Esophagus muscularis mucosa (tissue), 4 donors: Measurements from ENCODE around the gene DGKB. TPM values are rescaled to one million over a fixed set of nuclear protein-coding genes. Genes with fewer than 3 reads are reported as not detected.

Experiments used
- DNase-seq: peaks from one replicate; pipeline ENCODE4 v3.0.0-alpha.2; 2017; ENCODE audit errors: extremely low spot score
- H3K27ac ChIP-seq, 4 donors: fragments of 200-600 bp; sonication (generic); replicated peaks in 1 of 4; 1 replicate in 3 of 4; 2 replicates in 1 of 4; pipeline ENCODE4 v1.5.1; 2016 to 2019; ENCODE audit warnings: mild to moderate bottlenecking in 1 of 4
- H3K27me3 ChIP-seq, 4 donors: fragments of 200-600 bp; sonication (generic); one replicate each; pipeline versions ENCODE4 v1.5.1 to v1.6.0; 2016 to 2019
- H3K36me3 ChIP-seq, 4 donors: fragments of 200-600 bp; sonication (generic); one replicate each; pipeline ENCODE4 v1.5.1; 2016 to 2019
- H3K4me1 ChIP-seq, 4 donors: fragments of 200-600 bp; sonication (generic); one replicate each; pipeline ENCODE4 v1.5.1; 2016 to 2019
- H3K4me3 ChIP-seq, 4 donors: fragments of 200-600 bp; sonication (generic); 1 replicate in 2 of 4; 2 replicates in 2 of 4; pipeline ENCODE4 v1.5.1; 2016 to 2019; ENCODE audit warnings: mild to moderate bottlenecking in 4 of 4, moderate library complexity in 1 of 4
- H3K9me3 ChIP-seq, 4 donors: fragments of 200-600 bp; sonication (generic); 1 replicate in 3 of 4; 2 replicates in 1 of 4; pipeline ENCODE4 v1.5.1; 2016 to 2019
- EP300 ChIP-seq: sonication (generic); formaldehyde crosslinking; IDR thresholded peaks from one replicate; pipeline ENCODE4 v1.6.1; 2017; ENCODE audit warnings: antibody characterized with exemption
- POLR2A ChIP-seq: fragments of 450-650 bp; IDR thresholded peaks from one replicate; pipeline ENCODE4 v1.6.1; 2017; ENCODE audit warnings: antibody characterized with exemption, moderate library complexity, mild to moderate bottlenecking, low read depth
- POLR2AphosphoS5 ChIP-seq, 2 donors: sonication (generic); formaldehyde crosslinking; IDR thresholded peaks; one replicate each; pipeline ENCODE4 v1.6.1; 2017; ENCODE audit warnings: antibody characterized with exemption in 2 of 2
- WGBS: methylation state at CpG from one replicate; pipeline ENCODE4 v1.1.5; 2018; 5-methylcytosine and 5-hydroxymethylcytosine counted together
- intact Hi-C: fragments of 100-400 bp; cut with DNase I; formaldehyde crosslinking; loops from one replicate; pipeline ENCODE4 v1.15.1; 2023
- total RNA-seq, 4 donors: library from RNA; depleted of rRNA; stranded (reverse); fragments of >200 nt; gene quantifications; one replicate each; pipeline versions ENCODE4 v1.1.0 to v1.2.1, GENCODE V29; 2016
- TF ChIP-seq, protein P1 (sequence below), 3 experiments: fragments of 200-600 bp in 2 of 3; fragments of 450-650 bp in 1 of 3; sonication (generic) in 2 of 3; IDR thresholded peaks; one replicate each; pipeline ENCODE4 v1.5.1; 2017 to 2019; ENCODE audit warnings: antibody characterized with exemption in 3 of 3, mild to moderate bottlenecking in 2 of 3, moderate library complexity in 1 of 3

Gene DGKB
- total RNA-seq, 4 donors from 2014 or later: 10.4 to 18.5 (median 16.0) TPM

DNA sequence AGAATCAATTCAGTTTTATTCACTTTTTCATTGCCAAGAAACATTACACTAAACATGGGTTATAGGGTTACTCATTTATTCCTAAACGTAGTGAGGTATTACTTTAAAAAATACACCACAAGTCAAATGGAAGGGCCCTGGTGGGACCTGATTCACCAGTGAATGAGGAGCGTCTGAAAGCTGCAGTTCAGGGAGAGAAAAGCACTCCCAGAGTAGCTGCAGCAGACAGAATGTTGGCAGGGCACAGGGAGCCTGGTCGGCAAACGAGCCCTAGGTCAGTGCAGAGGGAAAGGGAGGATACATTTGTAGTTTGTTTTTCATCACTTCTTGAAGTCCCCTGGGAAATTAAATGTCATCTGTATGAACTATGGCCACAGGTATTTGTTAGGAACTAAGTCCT lies 551.4 kb downstream of the DGKB start:
- 41% methylated on average over 4 of the region's 4 CpGs for WGBS
- no peak for TF ChIP-seq POLR2A
- DNase-seq: no peak
- no peaks in the 10 kb centered on the region for H3K27me3 ChIP-seq
- H3K9me3 ChIP-seq: no peaks in the 10 kb centered on the region
- peaks cover 0 to 4% (median 0%) of the 10 kb centered on the region in 4 donors for H3K4me1 ChIP-seq
- H3K4me3 ChIP-seq: no peak overlapping the region
- intact Hi-C loops: no loop called here
- no peaks in the 10 kb centered on the region for H3K36me3 ChIP-seq
- no peak overlapping the region for H3K27ac ChIP-seq

DNA sequence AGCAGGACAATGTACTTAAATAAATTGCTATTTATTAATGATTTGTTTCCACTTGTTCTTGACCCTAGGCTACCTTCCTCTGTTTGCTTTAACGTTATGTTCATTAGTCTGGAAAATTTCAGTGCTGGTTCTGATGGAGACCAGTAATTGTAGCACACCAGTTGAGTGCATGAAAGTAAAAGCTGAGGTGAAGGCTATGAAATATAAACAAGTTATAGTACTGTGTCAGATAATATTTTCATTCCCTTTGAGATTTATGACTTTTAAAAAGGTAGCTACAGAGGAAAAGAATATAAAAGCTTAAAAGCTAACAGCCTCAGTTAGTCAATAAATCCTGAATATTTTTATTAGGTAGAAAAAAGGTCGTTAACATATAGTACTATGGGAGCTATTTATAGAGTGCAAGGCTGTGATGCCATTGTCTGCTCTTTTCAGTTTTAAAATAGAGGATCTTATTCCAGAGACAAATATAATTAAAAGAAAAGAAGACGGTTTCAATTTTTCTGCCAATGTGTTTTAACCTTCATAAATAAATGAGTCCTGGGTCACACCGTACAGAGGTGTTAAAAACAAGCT lies 561.3 kb downstream of the DGKB start:
- TF ChIP-seq POLR2AphosphoS5 (IDR thresholded peaks at IDR 0.05): no peak
- no peak for TF ChIP-seq POLR2A
- no peak for TF ChIP-seq EP300
- TF ChIP-seq, protein P1, sequence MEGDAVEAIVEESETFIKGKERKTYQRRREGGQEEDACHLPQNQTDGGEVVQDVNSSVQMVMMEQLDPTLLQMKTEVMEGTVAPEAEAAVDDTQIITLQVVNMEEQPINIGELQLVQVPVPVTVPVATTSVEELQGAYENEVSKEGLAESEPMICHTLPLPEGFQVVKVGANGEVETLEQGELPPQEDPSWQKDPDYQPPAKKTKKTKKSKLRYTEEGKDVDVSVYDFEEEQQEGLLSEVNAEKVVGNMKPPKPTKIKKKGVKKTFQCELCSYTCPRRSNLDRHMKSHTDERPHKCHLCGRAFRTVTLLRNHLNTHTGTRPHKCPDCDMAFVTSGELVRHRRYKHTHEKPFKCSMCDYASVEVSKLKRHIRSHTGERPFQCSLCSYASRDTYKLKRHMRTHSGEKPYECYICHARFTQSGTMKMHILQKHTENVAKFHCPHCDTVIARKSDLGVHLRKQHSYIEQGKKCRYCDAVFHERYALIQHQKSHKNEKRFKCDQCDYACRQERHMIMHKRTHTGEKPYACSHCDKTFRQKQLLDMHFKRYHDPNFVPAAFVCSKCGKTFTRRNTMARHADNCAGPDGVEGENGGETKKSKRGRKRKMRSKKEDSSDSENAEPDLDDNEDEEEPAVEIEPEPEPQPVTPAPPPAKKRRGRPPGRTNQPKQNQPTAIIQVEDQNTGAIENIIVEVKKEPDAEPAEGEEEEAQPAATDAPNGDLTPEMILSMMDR (IDR thresholded peaks at IDR 0.05): no peak
- Histone ChIP-seq H3K36me3 (no peaks in the 10 kb centered on the region), H3K4me3 (no peak overlapping the region), H3K27ac (peak overlapping the region in 1 of 4 donors; percentile 4), H3K4me1 (peaks cover 0 to 26% (median 15%) of the 10 kb centered on the region in 4 donors), H3K27me3 (no peaks in the 10 kb centered on the region), H3K9me3 (no peaks in the 10 kb centered on the region)
- 27% methylated on average over 4 of the region's 4 CpGs for WGBS
- intact Hi-C loops: no loop called here
- no peak for DNase-seq

DNA sequence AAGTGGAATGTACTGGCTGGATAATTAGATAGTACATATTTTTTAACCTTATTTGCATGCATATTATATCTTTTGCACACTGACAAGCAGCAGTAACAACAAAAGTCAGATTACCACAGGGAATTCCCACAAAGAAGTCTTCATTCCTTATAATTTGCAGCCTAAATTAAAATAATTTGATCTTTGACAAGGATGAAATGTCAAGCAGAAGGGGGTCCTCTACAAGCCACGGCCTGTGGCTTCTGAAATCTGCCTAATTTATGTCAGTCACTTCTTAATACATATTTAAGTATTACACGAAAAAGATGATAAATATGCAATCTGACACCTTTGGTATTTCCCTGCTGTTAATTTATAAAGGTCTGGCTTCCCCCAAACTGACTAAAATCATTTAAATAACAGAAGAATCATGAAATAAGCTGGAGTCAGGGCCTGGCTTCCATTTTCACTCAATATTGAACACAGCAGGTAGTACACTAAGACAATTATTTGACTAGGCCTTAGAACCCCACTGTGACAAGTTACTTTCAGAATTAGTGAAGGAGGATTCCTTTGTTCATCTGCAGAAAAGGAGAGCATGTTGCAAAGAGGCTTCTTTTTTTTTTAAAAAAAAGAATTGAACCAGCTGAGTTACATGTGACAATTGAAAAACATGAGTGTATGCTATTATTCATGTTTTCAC lies 562.0 kb downstream of the DGKB start:
- TF ChIP-seq POLR2A (no peak), POLR2AphosphoS5 (IDR thresholded peaks at IDR 0.05) (no peak), EP300 (no peak)
- TF ChIP-seq, protein P1 (IDR thresholded peaks at IDR 0.05): no peak
- DNase-seq: no peak
- Histone ChIP-seq H3K9me3 (no peaks in the 10 kb centered on the region), H3K36me3 (no peaks in the 10 kb centered on the region), H3K4me3 (no peak overlapping the region), H3K27ac (no peak overlapping the region), H3K4me1 (peaks cover 0 to 26% (median 15%) of the 10 kb centered on the region in 4 donors), H3K27me3 (no peaks in the 10 kb centered on the region)
- intact Hi-C loops: no loop called here
- 57% methylated on average over 2 of the region's 2 CpGs for WGBS

DNA sequence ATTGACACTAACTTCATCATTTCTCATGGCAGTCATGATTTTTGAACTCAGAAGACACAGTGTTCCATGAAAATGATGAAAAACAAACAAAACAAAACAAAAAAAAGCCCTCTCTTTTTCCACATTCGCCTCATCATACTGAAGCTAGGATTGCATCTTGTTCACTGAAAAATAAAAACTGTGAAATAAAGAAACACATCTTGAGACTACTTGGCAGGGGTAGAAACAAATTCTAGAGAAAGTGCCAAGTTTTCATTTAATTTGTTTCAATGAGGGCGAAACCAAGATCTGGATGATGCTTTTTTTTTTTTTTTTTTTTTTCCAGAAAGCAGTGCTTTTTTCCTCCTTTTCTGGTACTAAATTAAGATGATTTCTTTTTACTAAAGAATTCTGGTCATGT lies 562.7 kb downstream of the DGKB start:
- Histone ChIP-seq H3K9me3 (no peaks in the 10 kb centered on the region), H3K27me3 (no peaks in the 10 kb centered on the region), H3K4me3 (no peak overlapping the region), H3K27ac (no peak overlapping the region), H3K36me3 (no peaks in the 10 kb centered on the region), H3K4me1 (peaks cover 0 to 26% (median 15%) of the 10 kb centered on the region in 4 donors)
- intact Hi-C loops: no loop called here
- no peak for DNase-seq
- WGBS: 76% methylated on average over 2 of the region's 2 CpGs
- TF ChIP-seq POLR2A: no peak
- no peak for TF ChIP-seq POLR2AphosphoS5 (IDR thresholded peaks at IDR 0.05)
- TF ChIP-seq EP300: no peak
- TF ChIP-seq, protein P1 (IDR thresholded peaks at IDR 0.05): no peak

DNA sequence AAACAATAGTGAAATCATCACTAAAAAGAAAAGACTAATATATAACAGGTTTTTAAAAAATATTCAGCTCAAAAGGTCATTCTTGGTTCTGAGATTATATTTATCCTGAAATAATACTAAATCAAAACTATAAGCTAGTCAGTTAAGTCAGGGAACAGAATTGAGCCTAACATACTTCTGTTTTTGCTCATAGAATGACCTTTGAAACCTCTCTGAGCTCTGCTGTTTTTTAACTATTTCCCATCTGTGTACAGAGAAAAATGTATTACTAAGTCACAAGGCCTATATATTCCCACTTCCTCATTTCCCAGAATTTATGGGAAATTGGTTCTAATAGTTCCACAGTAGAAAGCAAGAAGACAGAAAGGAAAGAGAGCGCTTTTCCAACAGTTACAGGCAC lies 566.3 kb downstream of the DGKB start:
- H3K4me3 ChIP-seq: no peak overlapping the region
- no peak for DNase-seq
- intact Hi-C loops: no loop called here
- peaks cover 0 to 12% (median 10%) of the 10 kb centered on the region in 4 donors for H3K4me1 ChIP-seq
- H3K27me3 ChIP-seq: no peaks in the 10 kb centered on the region
- H3K27ac ChIP-seq: no peak overlapping the region
- WGBS: 96% methylated on average over 1 of the region's 1 CpG
- TF ChIP-seq POLR2AphosphoS5 (IDR thresholded peaks at IDR 0.05): no peak
- TF ChIP-seq, protein P1 (IDR thresholded peaks at IDR 0.05): no peak
- no peak for TF ChIP-seq EP300
- TF ChIP-seq POLR2A: no peak
- H3K36me3 ChIP-seq: no peaks in the 10 kb centered on the region
- no peaks in the 10 kb centered on the region for H3K9me3 ChIP-seq
